SK-MEL-5 (cell line): ENCODE results near the gene CRYBB1. TPM values are rescaled to one million over a fixed set of nuclear protein-coding genes. Genes with fewer than 3 reads are reported as not detected.

Experiments used
- DNase-seq: peaks from one replicate; pipeline ENCODE4 v3.0.0-alpha.2; 2016; ENCODE audit warnings: low read depth, low spot score
- in situ Hi-C: cut with HindIII; loops from 2 replicates; pipeline ENCODE4 v1.10.0; 2016; ENCODE audit warnings: low sequenced_read_pairs, high pct_unique_total_duplicates, low pct_unique_long_range_greater_than_20kb
- small RNA-seq, 2 experiments: library from RNA; depleted of rRNA; stranded (forward); fragments of <200 nt; gene quantifications; one replicate each; pipeline ENCODE3, GENCODE V24; 2014
- total RNA-seq: library from RNA; depleted of rRNA; stranded (reverse); fragments of >200 nt; shearing (Covaris generic); gene quantifications from 2 replicates; pipeline ENCODE4 v1.2.3, GENCODE V29; 2014; rRNA removed

CRYBB1 gene
- total RNA-seq, 1 experiment from 2014 or later: not detected

- in situ Hi-C loops: no loop called here
- DNase-seq: no peak
Measured at GRCh38 chr22:26549902-26550497, 67.8 kb downstream of the CRYBB1 start.

Small RNAs within 50 kb of the gene (small RNA-seq; reads per million reads assigned to genes)
- gene MIR548J: 0 to 0.43 reads per million in 2 experiments
- 0 reads per million in 2 experiments for gene RF01874

Other genes starting within 250 kb of the CRYBB1 start
- gene ASPHD2, start 188.8 kb downstream of the CRYBB1 start, total RNA-seq: 3.5 and 3.9 TPM in 2 replicates
- 351 and 357 TPM in 2 replicates for gene HPS4, start 134.2 kb downstream of the CRYBB1 start, total RNA-seq
- gene SRRD, start 134.2 kb downstream of the CRYBB1 start, total RNA-seq: 138 and 163 TPM in 2 replicates
- 41.1 and 42.6 TPM in 2 replicates for gene TFIP11, start 105.6 kb downstream of the CRYBB1 start, total RNA-seq
- gene TPST2, start 27.9 kb downstream of the CRYBB1 start, total RNA-seq: 25.1 and 30.5 TPM in 2 replicates
- 0.21 and 0.29 TPM in 2 replicates for gene CRYBA4, start 3.9 kb upstream of the CRYBB1 start, total RNA-seq
- 0.32 and 0.45 TPM in 2 replicates for gene MIAT, start 39.6 kb upstream of the CRYBB1 start, total RNA-seq